C4-2B (cell line): ENCODE measurements around the gene PDGFRB.

ENCODE experiments used
- CTCF ChIP-seq: fragments of 450-650 bp; conservative IDR thresholded peaks from 2 replicates; pipeline ENCODE4 v1.5.1; 2017; ENCODE audit warnings: mild to moderate bottlenecking
- ZFX ChIP-seq: fragments of 450-650 bp; IDR thresholded peaks from 2 replicates; pipeline ENCODE4 v1.6.1; 2017

GRCh38 chr5:150188146-150188842, 32.6 kb upstream of the PDGFRB start:
- no peak for TF ChIP-seq ZFX
- no peak for TF ChIP-seq CTCF
